Neural crest cell (in vitro differentiated cells): ENCODE data around the gene GRM4. TPM values are rescaled to one million over a fixed set of nuclear protein-coding genes. Genes with fewer than 3 reads are reported as not detected.

Experiments used
- DNase-seq: peaks from one replicate; pipeline ENCODE4 v3.0.0; 2021; ENCODE audit warnings: low read depth, mixed read lengths, low spot score
- H3K27ac Mint-ChIP-seq: one replicate; pipeline ENCODE4 v1.8.0; 2021; ENCODE audit warnings: mild to moderate bottlenecking, mixed read lengths; ENCODE audit not compliant: unreplicated experiment
- H3K27me3 Mint-ChIP-seq: 2 replicates; pipeline ENCODE4 v1.8.0; 2021; ENCODE audit warnings: low read depth, mild to moderate bottlenecking, mixed read lengths
- H3K36me3 Mint-ChIP-seq: 2 replicates; pipeline ENCODE4 v1.8.0; 2021; ENCODE audit warnings: low read depth, mild to moderate bottlenecking, mixed read lengths
- H3K4me1 Mint-ChIP-seq: 2 replicates; pipeline ENCODE4 v1.8.0; 2021; ENCODE audit warnings: mixed read lengths
- H3K4me3 Mint-ChIP-seq: one replicate; pipeline ENCODE4 v1.8.0; 2021; ENCODE audit warnings: mild to moderate bottlenecking, mixed read lengths
- H3K9me3 Mint-ChIP-seq: 2 replicates; pipeline ENCODE4 v1.8.0; 2021; ENCODE audit warnings: mixed read lengths
- CTCF ChIP-seq: fragments of 200-600 bp; sonication (generic); conservative IDR thresholded peaks from 2 replicates; pipeline ENCODE4 v1.5.0; 2021; ENCODE audit warnings: antibody characterized with exemption, mild to moderate bottlenecking
- total RNA-seq: library from RNA; stranded (reverse); gene quantifications from 2 replicates; pipeline ENCODE4 v1.2.1, GENCODE V29; 2021

The GRM4 gene
- total RNA-seq, 1 donor from 2014 or later = not detected

GRCh38 chr6:34093854-34094430, 51.9 kb downstream of the GRM4 start:
- H3K4me3 Mint-ChIP-seq = no peak overlapping the region

GRCh38 chr6:34093206-34093605, 52.7 kb downstream of the GRM4 start:
- Mint-ChIP-seq H3K4me3 (no peak overlapping the region), H3K27ac (no peak overlapping the region), H3K36me3 (no peaks in the 10 kb centered on the region), H3K4me1 (no peaks in the 10 kb centered on the region), H3K9me3 (no peaks in the 10 kb centered on the region), H3K27me3 (peaks cover 5% of the 10 kb centered on the region)
- no peak for DNase-seq
- TF ChIP-seq CTCF = no peak

More at GRCh38 chr6:34093854-34094430, 51.9 kb downstream of the GRM4 start:
- H3K36me3 Mint-ChIP-seq = no peaks in the 10 kb centered on the region
- peaks cover 5% of the 10 kb centered on the region for H3K27me3 Mint-ChIP-seq
- DNase-seq = no peak
- H3K9me3 Mint-ChIP-seq = no peaks in the 10 kb centered on the region
- TF ChIP-seq CTCF = no peak
- H3K4me1 Mint-ChIP-seq = no peaks in the 10 kb centered on the region
- H3K27ac Mint-ChIP-seq = no peak overlapping the region

GRCh38 chr6:34092631-34093030, 53.3 kb downstream of the GRM4 start:
- no peak overlapping the region for H3K27ac Mint-ChIP-seq
- TF ChIP-seq CTCF = no peak
- H3K4me1 Mint-ChIP-seq = no peaks in the 10 kb centered on the region
- DNase-seq = no peak
- no peaks in the 10 kb centered on the region for H3K36me3 Mint-ChIP-seq
- no peak overlapping the region for H3K4me3 Mint-ChIP-seq
- no peaks in the 10 kb centered on the region for H3K9me3 Mint-ChIP-seq
- peaks cover 5% of the 10 kb centered on the region for H3K27me3 Mint-ChIP-seq

GRCh38 chr6:34090935-34091334, 55.0 kb downstream of the GRM4 start:
- H3K9me3 Mint-ChIP-seq = no peaks in the 10 kb centered on the region
- no peak overlapping the region for H3K27ac Mint-ChIP-seq
- H3K4me1 Mint-ChIP-seq = no peaks in the 10 kb centered on the region
- peaks cover under 1% of the 10 kb centered on the region for H3K27me3 Mint-ChIP-seq
- TF ChIP-seq CTCF = no peak
- H3K36me3 Mint-ChIP-seq = no peaks in the 10 kb centered on the region
- H3K4me3 Mint-ChIP-seq = no peak overlapping the region
- no peak for DNase-seq

- Mint-ChIP-seq H3K36me3 (no peaks in the 10 kb centered on the region), H3K4me1 (no peaks in the 10 kb centered on the region), H3K9me3 (no peaks in the 10 kb centered on the region), H3K4me3 (no peak overlapping the region), H3K27me3 (no peaks in the 10 kb centered on the region), H3K27ac (no peak overlapping the region)
- no peak for TF ChIP-seq CTCF
- no peak for DNase-seq
These were observed 55.4 kb downstream of the GRM4 start for GRCh38 chr6:34090529-34090928.
